Measurements from ENCODE around the gene ZNF524. TPM values are rescaled to one million over a fixed set of nuclear protein-coding genes. Genes with fewer than 3 reads are reported as not detected.

The ZNF524 gene
- total and polyA plus RNA-seq, 2 experiments from 2014 or later = 8.4 to 18.5 TPM

- H3K9me2 ChIP-seq (replicated peaks; ENCODE audit: insufficient read depth) = no peaks in the 10 kb centered on the region
- peak overlapping the region; percentile 27 for H3K4me2 ChIP-seq
- no peaks in the 10 kb centered on the region for H3K36me3 ChIP-seq (replicated peaks; ENCODE audit: insufficient read depth, low read depth)
- 56% methylated on average over 13 of the region's 13 CpGs for WGBS (ENCODE audit: low lambda C conversion rate, missing lambda C conversion rate)
- no peak for TF ChIP-seq CTCF (IDR thresholded peaks at IDR 0.05; ENCODE audit: poor library complexity)
- TF ChIP-seq EZH2 (IDR thresholded peaks at IDR 0.05; ENCODE audit: borderline replicate concordance) = no peak
- no peak for TF ChIP-seq EZH2phosphoT487 (IDR thresholded peaks at IDR 0.05; ENCODE audit: low read depth, severe bottlenecking, unreplicated experiment)
- H3K4me1 ChIP-seq (ENCODE audit: insufficient read depth) = peaks cover 12% of the 10 kb centered on the region
- H3K79me2 ChIP-seq = no peaks in the 10 kb centered on the region
- no peaks in the 10 kb centered on the region for H3K27me3 ChIP-seq
- H2AFZ ChIP-seq = no peak overlapping the region
- H3K4me3 ChIP-seq = no peak overlapping the region
- no peaks in the 10 kb centered on the region for H3K9me3 ChIP-seq (ENCODE audit: low read depth)
- H4K20me1 ChIP-seq (ENCODE audit: insufficient read depth, poor library complexity, severe bottlenecking) = no peaks in the 10 kb centered on the region
- DNase-seq (ENCODE audit: low spot score) = peak; percentile 38
- H3K27ac ChIP-seq = peak overlapping the region; percentile 43
These were observed 47.5 kb upstream of the ZNF524 start for GRCh38 chr19:55552620-55553019.

- no peak for DNase-seq (ENCODE audit: low spot score)
- TF ChIP-seq CTCF (IDR thresholded peaks at IDR 0.05; ENCODE audit: poor library complexity) = no peak
- TF ChIP-seq EZH2phosphoT487 (IDR thresholded peaks at IDR 0.05; ENCODE audit: low read depth, severe bottlenecking, unreplicated experiment) = no peak
- TF ChIP-seq EZH2 (IDR thresholded peaks at IDR 0.05; ENCODE audit: borderline replicate concordance) = no peak
- Histone ChIP-seq H2AFZ (peak overlapping the region; percentile 12), H3K4me1 (ENCODE audit: insufficient read depth) (peaks cover 12% of the 10 kb centered on the region), H3K27ac (peak overlapping the region; percentile 43), H3K4me2 (peak overlapping the region; percentile 27), H3K79me2 (no peaks in the 10 kb centered on the region), H3K36me3 (replicated peaks; ENCODE audit: insufficient read depth, low read depth) (no peaks in the 10 kb centered on the region), H3K4me3 (no peak overlapping the region), H3K27me3 (no peaks in the 10 kb centered on the region), H3K9me2 (replicated peaks; ENCODE audit: insufficient read depth) (no peaks in the 10 kb centered on the region), H3K9me3 (ENCODE audit: low read depth) (no peaks in the 10 kb centered on the region), H4K20me1 (ENCODE audit: insufficient read depth, poor library complexity, severe bottlenecking) (no peaks in the 10 kb centered on the region)
- 53% methylated on average over 9 of the region's 13 CpGs for WGBS (ENCODE audit: low lambda C conversion rate, missing lambda C conversion rate)
These were observed 46.6 kb upstream of the ZNF524 start for GRCh38 chr19:55553217-55554182.

GRCh38 chr19:55554302-55554701, 45.8 kb upstream of the ZNF524 start:
- H3K4me2 ChIP-seq = no peak overlapping the region
- H3K4me1 ChIP-seq (ENCODE audit: insufficient read depth) = peaks cover 12% of the 10 kb centered on the region
- no peaks in the 10 kb centered on the region for H4K20me1 ChIP-seq (ENCODE audit: insufficient read depth, poor library complexity, severe bottlenecking)
- no peaks in the 10 kb centered on the region for H3K27me3 ChIP-seq
- no peaks in the 10 kb centered on the region for H3K36me3 ChIP-seq (replicated peaks; ENCODE audit: insufficient read depth, low read depth)
- H3K9me3 ChIP-seq (ENCODE audit: low read depth) = no peaks in the 10 kb centered on the region
- no peaks in the 10 kb centered on the region for H3K79me2 ChIP-seq
- no peak overlapping the region for H2AFZ ChIP-seq
- H3K4me3 ChIP-seq = no peak overlapping the region
- DNase-seq (ENCODE audit: low spot score) = no peak
- H3K9me2 ChIP-seq (replicated peaks; ENCODE audit: insufficient read depth) = no peaks in the 10 kb centered on the region
- no peak overlapping the region for H3K27ac ChIP-seq
- no peak for TF ChIP-seq CTCF (IDR thresholded peaks at IDR 0.05; ENCODE audit: poor library complexity)
- no peak for TF ChIP-seq EZH2phosphoT487 (IDR thresholded peaks at IDR 0.05; ENCODE audit: low read depth, severe bottlenecking, unreplicated experiment)
- no peak for TF ChIP-seq EZH2 (IDR thresholded peaks at IDR 0.05; ENCODE audit: borderline replicate concordance)
- 95% methylated on average over 9 of the region's 9 CpGs for WGBS (ENCODE audit: low lambda C conversion rate, missing lambda C conversion rate)
